Breast epithelium (tissue), 3 donors: ENCODE data around the gene DYNC1I1.

Experiments
- POLR2A ChIP-seq: fragments of 450-650 bp; IDR thresholded peaks from one replicate; pipeline ENCODE4 v1.6.1; 2016; ENCODE audit warnings: antibody characterized with exemption, mild to moderate bottlenecking, moderate library complexity
- POLR2AphosphoS5 ChIP-seq, 3 donors: sonication (generic); formaldehyde crosslinking; IDR thresholded peaks; one replicate each; pipeline ENCODE4 v1.6.1; 2017; ENCODE audit warnings: antibody characterized with exemption in 3 of 3
- TF ChIP-seq, protein P1 (sequence below), 3 donors: fragments of 450-650 bp; IDR thresholded peaks; one replicate each; pipeline ENCODE4 v1.5.1; 2016 to 2017; ENCODE audit warnings: antibody characterized with exemption in 3 of 3, mild to moderate bottlenecking in 3 of 3, moderate library complexity in 3 of 3

DNA sequence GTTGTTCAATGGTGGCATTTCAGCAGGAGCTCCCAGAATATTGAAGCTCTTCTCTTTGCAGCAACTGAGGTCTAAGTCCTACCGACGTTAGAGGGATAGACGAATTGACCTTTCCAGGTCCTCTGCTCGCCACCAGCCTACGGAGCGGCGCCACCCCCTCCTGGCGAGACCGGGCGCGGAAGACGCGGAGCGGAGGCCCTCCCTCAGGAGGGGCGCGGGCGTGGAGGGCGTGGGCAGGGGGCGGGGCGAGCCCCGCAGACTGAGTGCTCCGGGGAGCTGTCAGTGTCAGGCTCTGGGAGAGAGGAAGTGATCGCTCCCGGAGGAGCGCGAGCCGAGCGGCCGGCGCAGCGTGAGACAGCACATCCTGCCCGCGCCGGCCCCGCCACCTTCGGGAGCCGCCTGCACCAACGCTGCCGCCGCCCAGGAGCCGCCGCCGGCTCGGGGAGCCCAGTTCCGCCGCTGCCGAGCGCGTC is at the start of gene DYNC1I1:
- TF ChIP-seq, protein P1, sequence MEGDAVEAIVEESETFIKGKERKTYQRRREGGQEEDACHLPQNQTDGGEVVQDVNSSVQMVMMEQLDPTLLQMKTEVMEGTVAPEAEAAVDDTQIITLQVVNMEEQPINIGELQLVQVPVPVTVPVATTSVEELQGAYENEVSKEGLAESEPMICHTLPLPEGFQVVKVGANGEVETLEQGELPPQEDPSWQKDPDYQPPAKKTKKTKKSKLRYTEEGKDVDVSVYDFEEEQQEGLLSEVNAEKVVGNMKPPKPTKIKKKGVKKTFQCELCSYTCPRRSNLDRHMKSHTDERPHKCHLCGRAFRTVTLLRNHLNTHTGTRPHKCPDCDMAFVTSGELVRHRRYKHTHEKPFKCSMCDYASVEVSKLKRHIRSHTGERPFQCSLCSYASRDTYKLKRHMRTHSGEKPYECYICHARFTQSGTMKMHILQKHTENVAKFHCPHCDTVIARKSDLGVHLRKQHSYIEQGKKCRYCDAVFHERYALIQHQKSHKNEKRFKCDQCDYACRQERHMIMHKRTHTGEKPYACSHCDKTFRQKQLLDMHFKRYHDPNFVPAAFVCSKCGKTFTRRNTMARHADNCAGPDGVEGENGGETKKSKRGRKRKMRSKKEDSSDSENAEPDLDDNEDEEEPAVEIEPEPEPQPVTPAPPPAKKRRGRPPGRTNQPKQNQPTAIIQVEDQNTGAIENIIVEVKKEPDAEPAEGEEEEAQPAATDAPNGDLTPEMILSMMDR (IDR thresholded peaks at IDR 0.05), result no peak
- no peak for TF ChIP-seq POLR2AphosphoS5 (IDR thresholded peaks at IDR 0.05)
- TF ChIP-seq POLR2A, result no peak
